HG03432 (cell line): ENCODE data around the gene CTBS.
"Not testable (repeated sequence)": the region's sequence is repeated elsewhere in the genome, so short reads cannot be mapped to it uniquely, and the experiment has no call there.

Experiments used
- ATAC-seq: cut with Tn5 transposase; IDR thresholded peaks from one replicate; pipeline ENCODE4 v1.9.1; 2021; ENCODE audit warnings: mild to moderate bottlenecking, moderate library complexity; ENCODE audit not compliant: unreplicated experiment

The CTBS gene

GRCh38 chr1:84507887-84508286, 66.4 kb downstream of the CTBS start:
- not testable (repeated sequence) for ATAC-seq

DNA sequence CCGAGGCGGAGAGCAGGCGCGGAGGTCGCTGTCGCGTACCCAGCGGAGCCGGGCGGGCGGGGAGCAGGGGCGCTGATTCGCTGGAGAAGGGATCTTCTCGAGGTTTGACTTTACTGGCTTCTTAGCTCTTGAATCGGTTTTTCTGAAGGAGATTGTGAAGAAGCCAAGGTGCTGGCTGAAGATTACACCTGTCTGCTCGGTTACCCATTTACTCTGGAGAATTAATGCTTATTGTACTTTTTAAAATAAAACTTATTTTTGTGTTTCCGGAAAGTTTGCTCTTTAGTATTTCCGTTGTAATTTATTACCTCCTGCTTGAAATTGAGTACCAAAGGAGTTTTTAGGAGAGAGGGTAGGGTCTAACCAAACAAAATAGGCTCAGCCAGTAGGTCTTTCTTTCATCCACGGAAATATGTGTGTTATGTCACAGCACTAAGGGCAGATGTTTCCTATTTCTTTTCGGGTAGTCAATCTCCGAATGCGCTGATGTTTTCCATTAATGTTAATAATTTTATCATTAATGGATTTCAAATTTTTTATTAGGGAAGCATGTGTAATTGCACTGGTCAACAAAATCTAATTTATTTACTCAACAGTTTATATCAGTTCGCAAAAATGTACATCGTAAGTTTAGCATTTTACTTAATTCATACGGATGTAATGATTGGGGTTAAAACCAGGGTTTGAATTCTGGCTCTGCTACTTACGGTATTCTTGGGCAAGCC, 67.3 kb downstream of the CTBS start:
- no peak for ATAC-seq

GRCh38 chr1:84506002-84506728, 68.1 kb downstream of the CTBS start, which contains the start of the genes GNG5 and SPATA1:
TSS of gene GNG5 (minus strand) at chr1:84506581. CDS start at chr1:84506091, 490 bp downstream.
TSS of gene SPATA1 (plus strand) at chr1:84506386. CDS start at chr1:84516360, 9,974 bp downstream.
- peak; percentile 88 for ATAC-seq

- peak; percentile 43 for ATAC-seq
Measured at GRCh38 chr1:84505493-84506001, 68.7 kb downstream of the CTBS start.

GRCh38 chr1:84504580-84505492, 69.4 kb downstream of the CTBS start:
- ATAC-seq: no peak

DNA sequence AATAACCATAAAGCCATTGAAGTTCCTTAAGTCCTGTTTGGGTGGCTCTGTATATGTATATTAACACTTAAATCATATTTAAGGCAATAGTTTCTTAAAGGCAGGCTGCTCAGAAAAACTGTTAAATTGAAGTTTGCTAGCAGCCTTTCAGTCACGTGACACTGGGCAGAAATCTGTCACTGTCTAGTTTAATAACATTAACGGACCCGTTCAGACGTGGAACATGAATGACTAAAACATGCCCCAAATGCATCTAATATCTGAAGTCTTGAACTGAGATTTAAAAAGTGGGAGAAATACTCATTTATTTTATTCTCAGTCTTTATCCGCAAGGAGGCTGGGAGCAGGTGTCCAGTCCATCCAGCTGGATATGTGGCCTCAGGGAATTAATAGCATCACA, 71.3 kb downstream of the CTBS start:
- no peak for ATAC-seq
